Endothelial cell of umbilical vein (primary cell): ENCODE measurements around the gene IKZF1. TPM values are rescaled to one million over a fixed set of nuclear protein-coding genes. Genes with fewer than 3 reads are reported as not detected.

Experiments
- BruUV-seq: library from RNA; stranded (reverse); fragments of 400-500 nt; replicated peaks from 2 replicates; lab custom pipeline; 2021; lab: Mats Ljungman, UMichigan
- CTCF ChIA-PET: fragments of 300-600, 350-600 bp; sonication (Branson Sonifier 250); formaldehyde crosslinking; loops from one replicate; lab custom pipeline; 2021; ENCODE audit warnings: antibody characterized with exemption, inconsistent platforms; lab: Charles Lee
- POLR2A ChIA-PET: fragments of 300-600, 350-600 bp; sonication (Branson Sonifier 250); formaldehyde crosslinking; loops from one replicate; lab custom pipeline; 2021; ENCODE audit warnings: antibody characterized with exemption, inconsistent platforms; lab: Charles Lee
- DNase-seq: peaks from one replicate; pipeline ENCODE4 v3.0.0-alpha.2; 2011; ENCODE audit warnings: low read depth, low spot score
- FAIRE-seq: peaks from 2 replicates; lab custom pipeline; 2011; peaks lifted over from hg19 to GRCh38; lab: Jason Lieb, UNC
- H2AFZ ChIP-seq: 2 replicates; pipeline ENCODE4 v1.6.0; 2012; ENCODE audit warnings: low read depth, low read length, control low read depth, inconsistent platforms
- H3K27ac ChIP-seq: 2 replicates; pipeline ENCODE4 v1.5.1; 2011; ENCODE audit warnings: low read depth, mild to moderate bottlenecking, control low read depth, low read length, moderate library complexity; ENCODE audit not compliant: insufficient read depth
- H3K27me3 ChIP-seq, 2 experiments: 2 replicates each; pipeline versions ENCODE4 v1.6.0 to v1.6.1; 2011; ENCODE audit warnings: low read length in 2 of 2, mixed read lengths in 1 of 2; ENCODE audit not compliant: control insufficient read depth in 2 of 2, insufficient read depth in 2 of 2
- H3K36me3 ChIP-seq, 2 experiments: 2 replicates in 1 of 2; 3 replicates in 1 of 2; pipeline ENCODE4 v1.5.1; 2011; ENCODE audit warnings: low read length in 2 of 2, mild to moderate bottlenecking in 1 of 2, moderate library complexity in 1 of 2; ENCODE audit not compliant: control insufficient read depth in 2 of 2, insufficient read depth in 2 of 2; ENCODE audit errors: extremely low read depth in 1 of 2
- H3K4me1 ChIP-seq: 3 replicates; pipeline ENCODE4 v1.5.1; 2011; ENCODE audit warnings: mild to moderate bottlenecking, low read length; ENCODE audit not compliant: control insufficient read depth, insufficient read depth; ENCODE audit errors: extremely low read depth
- H3K4me2 ChIP-seq: 2 replicates; pipeline ENCODE4 v1.6.1; 2011; ENCODE audit warnings: low read length, control low read depth, mixed read lengths; ENCODE audit not compliant: insufficient read depth
- H3K4me3 ChIP-seq, 3 experiments: fragments of 200-600 bp in 1 of 3; sonication (generic), shearing (Covaris generic) in 1 of 3; replicated peaks in 1 of 3; 2 replicates each; pipeline ENCODE4 v1.5.1; 2011 to 2016; ENCODE audit warnings: control low read depth in 3 of 3, low read length in 3 of 3, mild to moderate bottlenecking in 2 of 3, inconsistent platforms in 1 of 3, low read depth in 1 of 3, moderate library complexity in 1 of 3; ENCODE audit not compliant: insufficient read depth in 1 of 3
- H3K79me2 ChIP-seq: 2 replicates; pipeline ENCODE4 v1.6.0; 2012; ENCODE audit warnings: low read length, inconsistent platforms; ENCODE audit not compliant: control insufficient read depth, insufficient read depth
- H3K9ac ChIP-seq: replicated peaks from 2 replicates; pipeline ENCODE3; 2011; ENCODE audit warnings: low read length, control low read depth; ENCODE audit not compliant: insufficient read depth; ENCODE audit errors: extremely low read depth
- H3K9me1 ChIP-seq: replicated peaks from 3 replicates; pipeline ENCODE4 v1.6.0; 2011; ENCODE audit warnings: mild to moderate bottlenecking, low read length; ENCODE audit not compliant: control insufficient read depth, insufficient read depth; ENCODE audit errors: extremely low read depth
- H3K9me3 ChIP-seq: replicated peaks from 2 replicates; pipeline ENCODE4 v1.5.1; 2012; ENCODE audit warnings: low read length, inconsistent platforms; ENCODE audit not compliant: control insufficient read depth, insufficient read depth
- H4K20me1 ChIP-seq: replicated peaks from 2 replicates; pipeline ENCODE3; 2011; ENCODE audit warnings: mild to moderate bottlenecking, low read length; ENCODE audit not compliant: control insufficient read depth, insufficient read depth; ENCODE audit errors: extremely low read depth
- EZH2 ChIP-seq: IDR thresholded peaks from 2 replicates; pipeline ENCODE4 v1.6.1; 2012; ENCODE audit warnings: borderline replicate concordance, low read depth, mild to moderate bottlenecking, moderate library complexity, low read length, inconsistent platforms; ENCODE audit not compliant: severe bottlenecking
- MYC ChIP-seq: IDR thresholded peaks from one replicate; pipeline ENCODE4 v1.6.1; 2011; ENCODE audit warnings: mild to moderate bottlenecking, low read depth, low read length
- POLR2A ChIP-seq: IDR thresholded peaks from 2 replicates; pipeline ENCODE4 v1.6.1; 2012; ENCODE audit warnings: low read depth, mild to moderate bottlenecking, control low read depth, low read length
- dilution Hi-C: fragments of 300-500 bp; cut with MboI; formaldehyde crosslinking; loops from one replicate; pipeline ENCODE4 v1.15.0; 2019; ENCODE audit warnings: low sequenced_read_pairs; ENCODE audit not compliant: extremely low pct_ligation_motif_present
- intact Hi-C: fragments of 100-400 bp; cut with micrococcal nuclease; formaldehyde crosslinking; loops from one replicate; pipeline ENCODE4 v1.10.0; 2022
- polyA plus RNA-seq, 4 experiments: library from polyadenylated mRNA; depleted of rRNA in 3 of 4; stranded (reverse) in 3 of 4; unstranded in 1 of 4; fragments of >200 nt; gene quantifications; 2 replicates each; pipeline versions ENCODE4 v1.2.1 to v1.2.3, GENCODE V29; 2011 to 2012; ENCODE audit warnings: missing spikeins in 1 of 4
- total RNA-seq: library from RNA; stranded (reverse); gene quantifications from 2 replicates; pipeline ENCODE4 v1.2.3, GENCODE V29; 2021
- TF ChIP-seq, protein P1 (sequence below): IDR thresholded peaks from 2 replicates; pipeline ENCODE4 v1.6.1; 2011; ENCODE audit not compliant: insufficient read depth, insufficient read length
- TF ChIP-seq, protein P2 (sequence below), 2 donors: IDR thresholded peaks; 1 replicate in 1 of 2; 2 replicates in 1 of 2; pipeline ENCODE4 v1.5.1; 2011; ENCODE audit warnings: low read length in 2 of 2, mild to moderate bottlenecking in 2 of 2, moderate library complexity in 2 of 2, control low read depth in 1 of 2, inconsistent platforms in 1 of 2, low read depth in 1 of 2; ENCODE audit not compliant: insufficient read depth in 1 of 2; ENCODE audit errors: extremely low read depth in 1 of 2

Gene IKZF1
- total and polyA plus RNA-seq, 2 donors (not counting 3 experiments of a cell fraction or from before 2014, with no cell fraction given), result 0.01 to 0.20 TPM

DNA sequence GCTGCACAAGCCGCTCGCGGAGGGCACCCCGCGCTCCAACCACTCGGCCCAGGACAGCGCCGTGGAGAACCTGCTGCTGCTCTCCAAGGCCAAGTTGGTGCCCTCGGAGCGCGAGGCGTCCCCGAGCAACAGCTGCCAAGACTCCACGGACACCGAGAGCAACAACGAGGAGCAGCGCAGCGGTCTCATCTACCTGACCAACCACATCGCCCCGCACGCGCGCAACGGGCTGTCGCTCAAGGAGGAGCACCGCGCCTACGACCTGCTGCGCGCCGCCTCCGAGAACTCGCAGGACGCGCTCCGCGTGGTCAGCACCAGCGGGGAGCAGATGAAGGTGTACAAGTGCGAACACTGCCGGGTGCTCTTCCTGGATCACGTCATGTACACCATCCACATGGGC is 95.6 kb downstream of the IKZF1 start:
- dilution Hi-C loops, result no loop called here
- H3K9me1 ChIP-seq, result no peaks in the 10 kb centered on the region
- peak overlapping the region; percentile 35 for H2AFZ ChIP-seq
- H3K9me3 ChIP-seq, result no peaks in the 10 kb centered on the region
- no peak for FAIRE-seq
- H3K27ac ChIP-seq, result no peak overlapping the region
- H3K79me2 ChIP-seq, result no peaks in the 10 kb centered on the region
- TF ChIP-seq, protein P1, sequence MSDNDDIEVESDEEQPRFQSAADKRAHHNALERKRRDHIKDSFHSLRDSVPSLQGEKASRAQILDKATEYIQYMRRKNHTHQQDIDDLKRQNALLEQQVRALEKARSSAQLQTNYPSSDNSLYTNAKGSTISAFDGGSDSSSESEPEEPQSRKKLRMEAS, result no peak
- TF ChIP-seq EZH2 (peak; percentile 44), MYC (no peak)
- no peaks in the 10 kb centered on the region for H4K20me1 ChIP-seq
- no peaks in the 10 kb centered on the region for H3K4me1 ChIP-seq
- POLR2A ChIA-PET, result no interaction called here
- intact Hi-C loops, result no loop called here
- H3K9ac ChIP-seq, result no peak overlapping the region
- peaks cover 19 to 53% of the 10 kb centered on the region in 2 experiments for H3K27me3 ChIP-seq
- H3K4me3 ChIP-seq, result no peak overlapping the region
- H3K4me2 ChIP-seq, result no peak overlapping the region
- DNase-seq, result no peak
- no TSS peak for BruUV-seq
- no peaks in the 10 kb centered on the region for H3K36me3 ChIP-seq
- CTCF ChIA-PET, result no interaction called here

DNA sequence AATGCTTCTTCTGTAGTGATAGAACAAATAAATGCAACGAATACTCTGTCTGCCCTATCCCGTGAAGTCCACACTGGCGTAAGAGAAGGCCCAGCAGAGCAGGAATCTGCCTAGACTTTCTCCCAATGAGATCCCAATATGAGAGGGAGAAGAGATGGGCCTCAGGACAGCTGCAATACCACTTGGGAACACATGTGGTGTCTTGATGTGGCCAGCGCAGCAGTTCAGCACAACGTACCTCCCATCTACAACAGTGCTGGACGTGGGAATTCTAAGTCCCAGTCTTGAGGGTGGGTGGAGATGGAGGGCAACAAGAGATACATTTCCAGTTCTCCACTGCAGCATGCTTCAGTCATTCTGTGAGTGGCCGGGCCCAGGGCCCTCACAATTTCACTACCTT is 99.9 kb downstream of the IKZF1 start:
- FAIRE-seq (no peak), DNase-seq (no peak)
- CTCF ChIA-PET, result no interaction called here
- H4K20me1 ChIP-seq, result no peaks in the 10 kb centered on the region
- H2AFZ ChIP-seq, result no peak overlapping the region
- no peaks in the 10 kb centered on the region for H3K36me3 ChIP-seq
- no peak overlapping the region for H3K4me3 ChIP-seq
- peaks cover 15 to 29% of the 10 kb centered on the region in 2 experiments for H3K27me3 ChIP-seq
- no peaks in the 10 kb centered on the region for H3K4me1 ChIP-seq
- no peak overlapping the region for H3K4me2 ChIP-seq
- intact Hi-C loops (no loop called here), dilution Hi-C loops (no loop called here)
- no peak for TF ChIP-seq POLR2A
- TF ChIP-seq, protein P2, sequence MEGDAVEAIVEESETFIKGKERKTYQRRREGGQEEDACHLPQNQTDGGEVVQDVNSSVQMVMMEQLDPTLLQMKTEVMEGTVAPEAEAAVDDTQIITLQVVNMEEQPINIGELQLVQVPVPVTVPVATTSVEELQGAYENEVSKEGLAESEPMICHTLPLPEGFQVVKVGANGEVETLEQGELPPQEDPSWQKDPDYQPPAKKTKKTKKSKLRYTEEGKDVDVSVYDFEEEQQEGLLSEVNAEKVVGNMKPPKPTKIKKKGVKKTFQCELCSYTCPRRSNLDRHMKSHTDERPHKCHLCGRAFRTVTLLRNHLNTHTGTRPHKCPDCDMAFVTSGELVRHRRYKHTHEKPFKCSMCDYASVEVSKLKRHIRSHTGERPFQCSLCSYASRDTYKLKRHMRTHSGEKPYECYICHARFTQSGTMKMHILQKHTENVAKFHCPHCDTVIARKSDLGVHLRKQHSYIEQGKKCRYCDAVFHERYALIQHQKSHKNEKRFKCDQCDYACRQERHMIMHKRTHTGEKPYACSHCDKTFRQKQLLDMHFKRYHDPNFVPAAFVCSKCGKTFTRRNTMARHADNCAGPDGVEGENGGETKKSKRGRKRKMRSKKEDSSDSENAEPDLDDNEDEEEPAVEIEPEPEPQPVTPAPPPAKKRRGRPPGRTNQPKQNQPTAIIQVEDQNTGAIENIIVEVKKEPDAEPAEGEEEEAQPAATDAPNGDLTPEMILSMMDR (IDR thresholded peaks at IDR 0.05; ENCODE audit: extremely low read depth in 1 of 2, insufficient read depth in 1 of 2, low read depth in 1 of 2, low read length in 2 of 2), result peak in 1 of 2 donors; percentile 11
- no peaks in the 10 kb centered on the region for H3K9me3 ChIP-seq
- POLR2A ChIA-PET, result no interaction called here
- H3K79me2 ChIP-seq, result no peaks in the 10 kb centered on the region
- no peak overlapping the region for H3K27ac ChIP-seq
- H3K9me1 ChIP-seq, result no peaks in the 10 kb centered on the region
- BruUV-seq, result no TSS peak
- no peak overlapping the region for H3K9ac ChIP-seq
